ENCODE measurements around the gene CLDN14.

CLDN14 gene, protein sequence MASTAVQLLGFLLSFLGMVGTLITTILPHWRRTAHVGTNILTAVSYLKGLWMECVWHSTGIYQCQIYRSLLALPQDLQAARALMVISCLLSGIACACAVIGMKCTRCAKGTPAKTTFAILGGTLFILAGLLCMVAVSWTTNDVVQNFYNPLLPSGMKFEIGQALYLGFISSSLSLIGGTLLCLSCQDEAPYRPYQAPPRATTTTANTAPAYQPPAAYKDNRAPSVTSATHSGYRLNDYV

GRCh38 chr21:36479415-36480402, at the start of gene CLDN14:
TSS of gene CLDN14 (minus strand) at chr21:36480122. CDS start at chr21:36461695, 18,427 bp downstream.
- in situ Hi-C loops (cut with MboI; ENCODE audit: low sequenced_read_pairs, unreplicated experiment): no loop called here

DNA sequence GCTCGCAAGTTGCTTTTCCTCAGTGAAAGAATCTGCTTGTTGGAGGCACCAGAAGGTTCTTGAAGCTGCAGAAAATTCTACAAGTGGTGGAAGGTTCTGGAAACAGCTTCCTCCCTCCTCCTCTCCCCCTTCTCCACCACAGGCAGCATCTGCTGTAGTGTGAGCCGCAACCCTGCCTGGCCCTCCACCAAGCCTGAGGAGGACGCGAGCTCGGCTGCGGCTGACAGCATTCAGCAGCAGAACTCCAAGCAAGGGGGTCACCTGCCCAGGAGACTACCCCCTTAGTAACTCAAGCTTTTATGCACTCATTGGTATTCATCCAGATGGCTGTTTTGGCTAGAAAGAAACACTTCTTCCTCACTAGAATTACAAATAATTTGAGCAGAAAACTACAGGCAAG, 48.8 kb upstream of the CLDN14 start:
- TF ChIP-seq CTCF (IDR thresholded peaks at IDR 0.05; ENCODE audit: borderline replicate concordance, control extremely low read depth, extremely low read depth, insufficient read depth, missing control alignments): no peak
- DNase-seq (ENCODE audit: low spot score): no peak
- in situ Hi-C loops (cut with MboI; ENCODE audit: low sequenced_read_pairs, unreplicated experiment): no loop called here

More at GRCh38 chr21:36479415-36480402, at the start of gene CLDN14:
- no peak for DNase-seq (ENCODE audit: low spot score)
- no peak for TF ChIP-seq CTCF (IDR thresholded peaks at IDR 0.05; ENCODE audit: borderline replicate concordance, control extremely low read depth, extremely low read depth, insufficient read depth, missing control alignments)

- in situ Hi-C loops (cut with MboI; ENCODE audit: low sequenced_read_pairs, unreplicated experiment): no loop called here
- TF ChIP-seq CTCF (IDR thresholded peaks at IDR 0.05; ENCODE audit: borderline replicate concordance, control extremely low read depth, extremely low read depth, insufficient read depth, missing control alignments): no peak
- no peak for DNase-seq (ENCODE audit: low spot score)
These were observed 47.4 kb upstream of the CLDN14 start for GRCh38 chr21:36527317-36527716.

- DNase-seq (ENCODE audit: low spot score): no peak
- no peak for TF ChIP-seq CTCF (IDR thresholded peaks at IDR 0.05; ENCODE audit: borderline replicate concordance, control extremely low read depth, extremely low read depth, insufficient read depth, missing control alignments)
- in situ Hi-C loops (cut with MboI; ENCODE audit: low sequenced_read_pairs, unreplicated experiment): no loop called here
These were observed 46.2 kb upstream of the CLDN14 start for GRCh38 chr21:36526104-36526503.

- in situ Hi-C loops (cut with MboI; ENCODE audit: low sequenced_read_pairs, unreplicated experiment): no loop called here
- DNase-seq (ENCODE audit: low spot score): no peak
- TF ChIP-seq CTCF (IDR thresholded peaks at IDR 0.05; ENCODE audit: borderline replicate concordance, control extremely low read depth, extremely low read depth, insufficient read depth, missing control alignments): no peak
These were observed 44.6 kb upstream of the CLDN14 start for GRCh38 chr21:36524477-36524876.

DNA sequence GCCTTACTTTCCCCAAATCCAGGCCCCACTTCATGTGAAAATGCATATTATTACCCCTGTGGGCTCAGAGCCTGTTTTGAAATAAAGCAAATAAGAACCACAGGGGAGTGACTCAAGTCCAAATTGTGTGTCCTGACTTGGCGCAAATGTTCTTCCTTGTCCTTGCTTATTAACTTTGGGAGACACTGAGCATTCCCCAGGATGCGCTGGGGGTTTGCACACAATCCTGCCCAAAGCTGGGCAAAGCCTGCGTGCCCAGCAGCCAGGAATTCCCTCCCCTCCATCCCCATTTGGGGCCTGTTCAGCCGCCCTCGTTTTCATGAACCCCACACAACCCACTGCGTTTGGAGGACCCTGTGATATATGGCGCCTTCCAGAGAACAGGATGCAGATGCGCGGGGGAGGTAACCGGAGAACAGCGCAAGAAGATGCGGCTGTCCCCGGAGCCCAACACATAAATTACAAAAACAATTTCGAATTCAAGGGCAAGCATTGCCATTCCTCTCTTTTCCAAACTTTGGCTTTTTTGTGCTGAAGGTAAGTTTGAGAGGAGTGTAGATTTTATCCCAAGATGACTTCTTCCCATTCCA, 42.4 kb upstream of the CLDN14 start:
- TF ChIP-seq CTCF (IDR thresholded peaks at IDR 0.05; ENCODE audit: borderline replicate concordance, control extremely low read depth, extremely low read depth, insufficient read depth, missing control alignments): no peak
- in situ Hi-C loops (cut with MboI; ENCODE audit: low sequenced_read_pairs, unreplicated experiment): no loop called here
- DNase-seq (ENCODE audit: low spot score): no peak

Data from GM13976 (cell line).